Left renal pelvis (tissue), 4 donors: ENCODE data around the gene GPHA2. TPM values are rescaled to one million over a fixed set of nuclear protein-coding genes. Genes with fewer than 3 reads are reported as not detected.
A peak's percentile ranks its signal among the peaks of the same experiment; 100 is the strongest.

Experiments used
- DNase-seq, 4 donors: peaks; one replicate each; pipeline ENCODE4 v3.0.0-alpha.2; 2013; ENCODE audit warnings: low read depth in 4 of 4, low spot score in 3 of 4
- polyA plus RNA-seq, 4 donors: library from polyadenylated mRNA; unstranded; fragments of 120-200 nt; gene quantifications; one replicate each; pipeline ENCODE4 v1.2.1, GENCODE V29; 2013; ENCODE audit not compliant: insufficient read length in 4 of 4

GPHA2 gene
- polyA plus RNA-seq, 4 donors = 1.6 to 3.5 (median 2.4) TPM

DNA sequence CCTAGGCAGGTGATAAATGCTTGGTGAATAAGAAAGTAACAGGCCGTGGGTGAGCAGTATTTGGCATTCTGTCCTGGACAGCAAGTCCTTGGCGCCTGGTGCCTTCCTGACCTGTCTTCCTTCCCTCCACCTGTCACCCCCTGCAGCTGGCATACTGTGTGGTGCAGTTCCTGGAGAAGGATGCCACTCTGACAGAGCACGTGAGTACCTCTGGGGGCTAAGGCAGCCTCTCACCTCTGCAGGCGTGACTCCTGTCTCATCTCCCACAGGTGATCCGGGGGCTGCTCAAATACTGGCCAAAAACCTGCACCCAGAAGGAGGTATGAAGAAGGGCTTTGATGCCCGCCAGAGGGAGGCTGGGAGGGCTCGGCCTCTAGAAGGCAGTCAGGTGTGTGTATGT is 4.4 kb downstream of the GPHA2 start:
- DNase-seq = no peak

DNA sequence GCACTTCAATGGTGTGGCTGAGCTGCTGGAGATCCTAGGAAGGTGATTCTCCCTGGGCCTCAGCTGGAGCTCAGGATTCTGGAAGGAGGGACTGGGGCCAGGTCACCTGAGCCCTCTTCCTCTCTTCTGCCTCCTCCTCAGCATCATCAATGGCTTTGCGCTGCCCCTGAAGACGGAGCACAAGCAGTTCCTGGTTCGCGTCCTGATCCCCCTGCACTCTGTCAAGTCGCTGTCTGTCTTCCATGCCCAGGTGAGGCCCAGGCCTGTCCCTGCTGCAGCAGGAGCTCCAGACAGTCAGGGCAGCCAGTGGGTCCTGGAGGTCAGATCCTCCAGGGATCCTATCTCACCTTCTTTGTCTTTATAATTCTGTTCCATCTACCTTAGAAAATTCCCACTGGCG is 5.4 kb downstream of the GPHA2 start:
- no peak for DNase-seq

- DNase-seq = no peak
Observed at GRCh38 chr11:64929625-64930024, 6.1 kb downstream of the GPHA2 start.

- DNase-seq = no peak
Observed at GRCh38 chr11:64928957-64929356, 6.7 kb downstream of the GPHA2 start.

DNA sequence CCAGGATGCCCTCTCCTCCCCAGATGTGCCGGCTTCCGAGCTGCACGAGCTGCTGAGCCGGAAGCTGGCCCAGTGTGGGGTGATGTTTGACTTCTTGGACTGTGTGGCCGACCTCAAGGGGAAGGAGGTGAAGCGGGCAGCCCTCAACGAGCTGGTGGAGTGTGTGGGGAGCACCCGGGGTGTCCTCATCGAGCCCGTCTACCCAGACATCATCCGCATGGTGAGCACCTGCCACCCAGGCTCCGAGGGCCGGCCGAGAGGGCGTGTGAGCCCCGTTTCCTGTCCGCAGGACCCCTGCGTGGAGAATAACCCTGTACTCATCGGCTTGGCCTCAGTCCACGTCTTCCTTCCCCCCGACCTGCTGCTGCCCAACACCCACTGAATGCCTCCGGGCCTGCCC is 9.0 kb downstream of the GPHA2 start:
- no peak for DNase-seq

- no peak for DNase-seq
Observed at GRCh38 chr11:64925536-64926436, 9.9 kb downstream of the GPHA2 start.

- no peak for DNase-seq
Observed at GRCh38 chr11:64924910-64925284, 10.8 kb downstream of the GPHA2 start.

- peak; percentile 74 to 83 (median 76) for DNase-seq
Observed at GRCh38 chr11:64923944-64924909, 11.5 kb downstream of the GPHA2 start, which contains the start of gene PPP2R5B. TSS of gene PPP2R5B (plus strand) at chr11:64924689. CDS start at chr11:64925735, 1,046 bp downstream.

- no peak for DNase-seq
Observed at GRCh38 chr11:64923151-64923661, 12.5 kb downstream of the GPHA2 start.

- DNase-seq = no peak
Observed at GRCh38 chr11:64921384-64921783, 14.3 kb downstream of the GPHA2 start.

GRCh38 chr11:64920124-64920523 is 15.6 kb downstream of the GPHA2 start:
- DNase-seq = no peak

GRCh38 chr11:64919627-64920026 is 16.1 kb downstream of the GPHA2 start:
- no peak for DNase-seq

- DNase-seq = no peak
Observed at GRCh38 chr11:64918017-64918416, 17.7 kb downstream of the GPHA2 start.

GRCh38 chr11:64917663-64917995 is 18.1 kb downstream of the GPHA2 start:
- DNase-seq = no peak

GRCh38 chr11:64916775-64917662 is 18.7 kb downstream of the GPHA2 start, which contains the start of gene ATG2A:
TSS of gene ATG2A (minus strand) at chr11:64917209. CDS start at chr11:64917135, 74 bp downstream.
- DNase-seq = peak; percentile 99

- no peak for DNase-seq
Observed at GRCh38 chr11:64916040-64916774, 19.5 kb downstream of the GPHA2 start.

GRCh38 chr11:64915376-64915887 is 20.3 kb downstream of the GPHA2 start:
- no peak for DNase-seq

GRCh38 chr11:64914123-64914522 is 21.6 kb downstream of the GPHA2 start:
- no peak for DNase-seq

GRCh38 chr11:64913171-64913727 is 22.4 kb downstream of the GPHA2 start:
- DNase-seq = no peak
